HepG2 (cell line): Measurements from ENCODE around the gene DDX1. TPM values are rescaled to one million over a fixed set of nuclear protein-coding genes. Genes with fewer than 3 reads are reported as not detected.

Experiments
- CCDC6 ChIP-seq: sonication (generic); formaldehyde crosslinking; IDR thresholded peaks from 2 replicates; pipeline ENCODE4 v1.8.1; 2022; ENCODE audit warnings: mild to moderate bottlenecking, missing genetic modification reagents, moderate library complexity
- FOXO4 ChIP-seq: sonication (generic); formaldehyde crosslinking; conservative IDR thresholded peaks from 2 replicates; pipeline ENCODE4 v1.8.1; 2023; ENCODE audit warnings: missing genetic modification reagents
- GLMP ChIP-seq: sonication (generic); formaldehyde crosslinking; IDR thresholded peaks from 2 replicates; pipeline ENCODE4 v1.9.0; 2021; ENCODE audit warnings: missing genetic modification reagents, mild to moderate bottlenecking, borderline replicate concordance
- KLF6 ChIP-seq: IDR thresholded peaks from 2 replicates; pipeline ENCODE4 v1.8.0; 2016; ENCODE audit warnings: missing biosample characterization, missing genetic modification reagents
- MAFG ChIP-seq: sonication (generic); formaldehyde crosslinking; IDR thresholded peaks from 2 replicates; pipeline ENCODE4 v1.5.1; 2020; ENCODE audit warnings: mild to moderate bottlenecking, missing genetic modification reagents
- NKX3-1 ChIP-seq: sonication (generic); formaldehyde crosslinking; IDR thresholded peaks from 2 replicates; pipeline ENCODE4 v1.5.0; 2020; ENCODE audit warnings: missing genetic modification reagents
- PATZ1 ChIP-seq: sonication (generic); formaldehyde crosslinking; IDR thresholded peaks from 2 replicates; pipeline ENCODE4 v1.4.0; 2020; ENCODE audit warnings: missing genetic modification reagents
- PPARG ChIP-seq: conservative IDR thresholded peaks from 2 replicates; pipeline ENCODE4 v1.6.1; 2016; ENCODE audit warnings: missing biosample characterization, missing genetic modification reagents
- SMARCE1 ChIP-seq: fragments of 450-650 bp; IDR thresholded peaks from 2 replicates; pipeline ENCODE4 v1.6.1; 2017; ENCODE audit warnings: borderline replicate concordance
- TGIF2 ChIP-seq: IDR thresholded peaks from 2 replicates; pipeline ENCODE4 v1.6.1; 2016; ENCODE audit warnings: control low read depth, missing compliant biosample characterization
- TP53 ChIP-seq: sonication (generic); formaldehyde crosslinking; conservative IDR thresholded peaks from 2 replicates; pipeline ENCODE4 v1.4.0; 2020; ENCODE audit warnings: missing genetic modification reagents
- ZBTB7B ChIP-seq: sonication (generic); formaldehyde crosslinking; IDR thresholded peaks from 2 replicates; pipeline ENCODE4 v1.4.0; 2020; ENCODE audit warnings: missing genetic modification reagents
- ZNF121 ChIP-seq: sonication (generic); formaldehyde crosslinking; IDR thresholded peaks from 2 replicates; pipeline ENCODE4 v1.5.0; 2020; ENCODE audit warnings: mild to moderate bottlenecking, missing genetic modification reagents
- ZNF512B ChIP-seq: sonication (generic); formaldehyde crosslinking; IDR thresholded peaks from 2 replicates; pipeline ENCODE4 v1.5.1; 2020; ENCODE audit warnings: missing genetic modification reagents, mild to moderate bottlenecking, borderline replicate concordance
- ZNF773 ChIP-seq: sonication (generic); formaldehyde crosslinking; IDR thresholded peaks from 2 replicates; pipeline ENCODE4 v1.4.0; 2020; ENCODE audit warnings: missing genetic modification reagents, borderline replicate concordance
- polyA plus RNA-seq, 8 experiments: library from polyadenylated mRNA; depleted of rRNA in 3 of 8; stranded (reverse) in 7 of 8; unstranded in 1 of 8; fragments of >200 nt; fragmentation: Illumina TruSeq in 4 of 8; extraction: Trizol in 4 of 8; gene quantifications; 2 replicates each; pipeline versions ENCODE4 v1.2.1 to v1.2.3, GENCODE V29; 2011 to 2016; ENCODE audit warnings: low read depth in 4 of 8, missing spikeins in 1 of 8, mixed read lengths in 1 of 8; ENCODE audit not compliant: insufficient read depth in 1 of 8
- total RNA-seq, 5 experiments: library from RNA; depleted of rRNA; stranded (reverse); fragments of >200 nt; fragmentation: Illumina TruSeq; extraction: Trizol; gene quantifications; 2 replicates each; pipeline ENCODE4 v1.2.3, GENCODE V29; 2016; ENCODE audit warnings: low read depth in 1 of 5
- TF ChIP-seq, protein P1 (sequence below): sonication (generic); formaldehyde crosslinking; IDR thresholded peaks from 2 replicates; pipeline ENCODE4; 2020; ENCODE audit warnings: missing genetic modification reagents, mild to moderate bottlenecking, borderline replicate concordance
- TF ChIP-seq, protein P2 (sequence below): conservative IDR thresholded peaks from 2 replicates; pipeline ENCODE4 v1.6.1; 2018; ENCODE audit warnings: missing genetic modification reagents

Gene DDX1
- total and polyA plus RNA-seq, 2 of the 13 experiments (the other 11 are each of a cell fraction or from before 2014, with no cell fraction given): 81.6 to 130 TPM

- TF ChIP-seq FOXO4 (CRISPR knock-in tag) (no peak; the same call in 1 of the 2 replicates), PPARG (CRISPR knock-in tag) (peak; percentile 58; the same call in 1 of the 2 replicates), ZNF773 (no peak), TGIF2 (peak; percentile 97), SMARCE1 (no peak), MAFG (CRISPR knock-in tag) (no peak), PATZ1 (CRISPR knock-in tag) (peak; percentile 87), ZNF121 (CRISPR knock-in tag) (peak; percentile 75; the same call in 1 of the 2 replicates), NKX3-1 (CRISPR knock-in tag) (peak; percentile 96), CCDC6 (peak; percentile 94), GLMP (CRISPR knock-in tag) (peak; percentile 93), ZNF512B (CRISPR knock-in tag) (peak; percentile 92; the same call in 1 of the 2 replicates), ZBTB7B (CRISPR knock-in tag) (peak; percentile 95), KLF6 (peak; percentile 99), TP53 (CRISPR knock-in tag) (peak; percentile 86; the same call in 1 of the 2 replicates)
- TF ChIP-seq, protein P1, sequence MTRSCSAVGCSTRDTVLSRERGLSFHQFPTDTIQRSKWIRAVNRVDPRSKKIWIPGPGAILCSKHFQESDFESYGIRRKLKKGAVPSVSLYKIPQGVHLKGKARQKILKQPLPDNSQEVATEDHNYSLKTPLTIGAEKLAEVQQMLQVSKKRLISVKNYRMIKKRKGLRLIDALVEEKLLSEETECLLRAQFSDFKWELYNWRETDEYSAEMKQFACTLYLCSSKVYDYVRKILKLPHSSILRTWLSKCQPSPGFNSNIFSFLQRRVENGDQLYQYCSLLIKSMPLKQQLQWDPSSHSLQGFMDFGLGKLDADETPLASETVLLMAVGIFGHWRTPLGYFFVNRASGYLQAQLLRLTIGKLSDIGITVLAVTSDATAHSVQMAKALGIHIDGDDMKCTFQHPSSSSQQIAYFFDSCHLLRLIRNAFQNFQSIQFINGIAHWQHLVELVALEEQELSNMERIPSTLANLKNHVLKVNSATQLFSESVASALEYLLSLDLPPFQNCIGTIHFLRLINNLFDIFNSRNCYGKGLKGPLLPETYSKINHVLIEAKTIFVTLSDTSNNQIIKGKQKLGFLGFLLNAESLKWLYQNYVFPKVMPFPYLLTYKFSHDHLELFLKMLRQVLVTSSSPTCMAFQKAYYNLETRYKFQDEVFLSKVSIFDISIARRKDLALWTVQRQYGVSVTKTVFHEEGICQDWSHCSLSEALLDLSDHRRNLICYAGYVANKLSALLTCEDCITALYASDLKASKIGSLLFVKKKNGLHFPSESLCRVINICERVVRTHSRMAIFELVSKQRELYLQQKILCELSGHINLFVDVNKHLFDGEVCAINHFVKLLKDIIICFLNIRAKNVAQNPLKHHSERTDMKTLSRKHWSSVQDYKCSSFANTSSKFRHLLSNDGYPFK (CRISPR knock-in tag): peak; percentile 98; the same call in 1 of the 2 replicates
- TF ChIP-seq, protein P2, sequence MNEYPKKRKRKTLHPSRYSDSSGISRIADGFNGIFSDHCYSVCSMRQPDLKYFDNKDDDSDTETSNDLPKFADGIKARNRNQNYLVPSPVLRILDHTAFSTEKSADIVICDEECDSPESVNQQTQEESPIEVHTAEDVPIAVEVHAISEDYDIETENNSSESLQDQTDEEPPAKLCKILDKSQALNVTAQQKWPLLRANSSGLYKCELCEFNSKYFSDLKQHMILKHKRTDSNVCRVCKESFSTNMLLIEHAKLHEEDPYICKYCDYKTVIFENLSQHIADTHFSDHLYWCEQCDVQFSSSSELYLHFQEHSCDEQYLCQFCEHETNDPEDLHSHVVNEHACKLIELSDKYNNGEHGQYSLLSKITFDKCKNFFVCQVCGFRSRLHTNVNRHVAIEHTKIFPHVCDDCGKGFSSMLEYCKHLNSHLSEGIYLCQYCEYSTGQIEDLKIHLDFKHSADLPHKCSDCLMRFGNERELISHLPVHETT (CRISPR knock-in tag): peak; percentile 99
Observed at GRCh38 chr2:15591692-15592463, at the start of gene DDX1 (continued).
